Measurements from ENCODE around the gene FBXL20.
"Not testable (repeated sequence)": the region's sequence is repeated elsewhere in the genome, so short reads cannot be mapped to it uniquely, and the experiment has no call there.

Gene FBXL20

GRCh38 chr17:39376434-39376833, 25.0 kb downstream of the FBXL20 start:
- no peak for DNase-seq

DNA sequence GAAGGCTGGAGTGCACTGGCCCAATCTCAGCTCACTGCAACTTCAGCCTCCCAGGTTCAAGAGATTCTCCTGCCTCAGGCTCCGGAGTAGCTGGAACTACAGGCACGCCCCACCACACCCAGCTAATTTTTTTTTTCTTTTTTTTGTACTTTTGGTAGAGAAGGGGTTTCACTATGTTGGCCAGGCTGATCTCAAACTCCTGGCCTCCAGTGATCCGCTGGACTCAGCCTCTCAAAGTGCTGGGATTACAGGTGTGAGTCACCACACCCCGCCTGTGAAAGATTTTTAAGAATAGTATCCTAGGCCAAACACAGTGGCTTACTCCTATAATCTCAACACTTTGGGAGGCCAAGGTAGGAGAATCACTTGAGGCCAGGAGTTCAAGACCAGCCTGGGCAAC, 33.6 kb downstream of the FBXL20 start:
- DNase-seq, result not testable (repeated sequence)

- DNase-seq, result no peak
Observed at GRCh38 chr17:39365872-39366271, 35.6 kb downstream of the FBXL20 start.

DNA sequence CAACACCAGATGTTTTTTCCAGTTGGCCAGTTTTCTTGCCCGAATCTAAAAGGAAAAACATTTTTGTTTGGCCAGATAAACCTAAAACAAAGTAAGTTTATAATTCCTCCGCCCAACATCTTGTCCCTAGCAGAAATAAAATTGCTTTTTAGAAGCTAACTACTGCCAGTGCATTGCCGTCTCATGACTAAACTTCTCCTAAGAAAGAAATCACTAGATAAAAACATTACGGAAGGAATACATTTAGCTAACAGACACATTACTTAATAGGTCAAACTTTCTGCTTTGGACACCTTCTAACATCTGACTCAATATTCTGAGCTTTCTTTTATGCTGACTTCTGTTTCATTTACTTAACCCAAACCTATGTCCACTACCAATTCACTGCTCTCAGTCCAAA, 36.2 kb downstream of the FBXL20 start:
- DNase-seq, result no peak

- no peak for DNase-seq
Observed at GRCh38 chr17:39364236-39365025, 37.0 kb downstream of the FBXL20 start.

DNA sequence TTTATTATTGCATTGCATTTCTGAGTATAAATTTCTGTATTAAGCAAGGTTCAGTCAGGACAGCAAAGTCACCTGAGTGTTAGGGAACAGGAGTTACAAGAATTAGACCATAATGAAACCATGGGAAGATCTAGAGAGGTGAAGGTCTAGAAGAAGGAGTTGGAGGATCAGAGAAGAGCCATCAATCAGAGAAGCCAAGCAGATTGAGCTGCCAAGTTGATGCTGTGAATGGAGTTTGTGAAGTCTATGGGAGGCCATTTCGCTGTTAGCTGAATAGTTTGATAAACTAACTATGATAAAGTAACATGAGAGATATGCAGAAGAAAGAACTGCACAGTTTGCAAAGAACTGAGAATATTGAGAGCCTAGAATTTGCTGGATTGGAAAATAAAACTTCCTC, 40.4 kb downstream of the FBXL20 start:
- DNase-seq, result no peak

DNA sequence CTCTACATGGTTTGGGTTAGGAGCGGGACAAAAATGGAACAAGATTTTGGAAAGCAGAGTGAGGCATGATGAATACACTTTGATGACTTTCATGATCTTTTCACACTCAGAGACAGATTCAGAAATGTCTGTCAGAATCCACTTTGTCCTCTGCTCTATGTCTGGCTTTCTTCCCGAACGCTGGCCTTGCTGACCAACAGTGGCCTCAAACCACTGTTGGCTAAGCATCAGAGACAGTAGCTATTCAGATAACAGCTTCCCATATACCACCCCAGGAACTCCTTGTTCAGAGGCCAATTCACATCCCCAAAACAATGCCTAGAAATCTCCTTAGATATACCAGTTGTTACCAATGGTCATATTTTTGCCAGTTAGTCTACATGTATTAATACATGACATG, 40.9 kb downstream of the FBXL20 start:
- DNase-seq, result no peak

DNA sequence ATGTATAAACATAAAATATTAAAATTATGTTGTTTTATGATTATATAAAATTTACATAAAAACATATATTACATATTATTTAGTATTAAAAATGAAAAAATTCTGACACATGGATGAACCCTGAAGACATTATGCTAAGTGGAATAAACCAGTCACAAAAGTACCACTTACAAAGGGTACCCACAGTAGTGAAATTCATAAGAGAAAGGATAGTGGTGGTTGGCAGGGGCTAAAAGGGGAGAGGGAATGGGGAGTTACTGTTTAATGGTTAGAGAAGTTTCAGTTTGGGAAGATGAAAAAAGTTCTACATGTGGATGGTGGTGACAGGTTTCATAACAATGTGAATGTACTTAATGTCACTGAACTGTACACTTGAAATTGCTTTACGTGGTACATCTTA, 41.4 kb downstream of the FBXL20 start:
- DNase-seq, result no peak

- no peak for DNase-seq
Observed at GRCh38 chr17:39357986-39358385, 43.4 kb downstream of the FBXL20 start.

DNA sequence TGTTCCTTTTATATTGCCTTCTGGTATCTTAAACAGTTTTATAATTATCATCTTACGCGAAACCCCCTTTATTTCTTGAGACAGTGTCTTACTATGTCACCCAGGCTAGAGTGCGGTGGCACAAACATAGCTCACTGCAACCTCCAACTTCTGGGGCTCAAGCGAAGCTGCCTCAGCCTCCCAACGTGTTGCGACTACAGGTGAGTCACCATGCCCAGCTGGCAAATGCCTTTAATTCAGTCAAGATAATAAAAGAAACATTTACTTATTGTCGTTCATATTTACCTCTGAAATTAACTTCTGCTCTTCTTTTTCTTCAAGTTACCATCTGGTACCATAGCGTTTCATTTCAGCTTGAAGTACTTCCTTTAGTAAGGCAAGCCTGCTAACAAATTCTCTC, 43.9 kb downstream of the FBXL20 start:
- no peak for DNase-seq

DNA sequence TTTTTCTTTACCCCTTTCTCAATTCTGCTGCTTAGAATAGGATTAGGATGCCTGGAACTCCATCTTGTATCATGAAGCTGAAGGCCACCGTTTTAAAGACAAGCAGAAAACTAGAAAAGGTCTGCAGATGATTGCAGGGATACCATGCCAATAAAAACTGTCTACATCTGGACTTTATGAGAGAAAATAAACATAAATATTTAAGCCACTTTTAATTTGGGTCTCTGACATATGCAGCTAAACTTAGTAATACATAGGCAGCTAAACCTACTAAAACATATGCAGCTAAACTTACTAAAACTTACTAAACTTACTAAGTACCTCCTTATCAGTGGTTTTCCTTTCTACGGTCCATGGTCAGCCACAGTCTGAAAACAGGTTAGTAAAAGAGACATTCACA, 48.4 kb downstream of the FBXL20 start:
- no peak for DNase-seq

- DNase-seq, result no peak
Observed at GRCh38 chr17:39352511-39352910, 48.9 kb downstream of the FBXL20 start.

GRCh38 chr17:39351508-39351907, 49.9 kb downstream of the FBXL20 start:
- no peak for DNase-seq

DNA sequence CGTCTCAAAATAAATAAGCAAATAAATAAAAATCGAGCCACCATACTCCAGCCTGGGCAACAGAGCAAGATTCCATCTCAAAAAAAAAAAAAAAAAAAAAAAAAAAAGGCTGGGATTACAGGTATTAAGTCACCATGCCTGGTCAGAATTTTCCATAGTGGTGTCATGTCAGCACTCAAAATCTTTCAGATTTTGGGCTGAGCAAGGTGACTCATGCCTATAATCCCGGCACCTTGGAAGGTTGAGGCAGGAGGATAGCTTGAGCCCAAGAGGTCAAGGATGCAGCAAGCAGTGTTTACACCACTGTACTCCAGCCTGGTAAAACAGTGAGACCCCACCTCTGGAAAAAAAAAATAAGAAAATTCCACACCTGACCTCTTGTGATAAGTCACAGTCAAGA, 52.2 kb downstream of the FBXL20 start:
- no peak for DNase-seq

GRCh38 chr17:39346863-39347262, 54.6 kb downstream of the FBXL20 start:
- not testable (repeated sequence) for DNase-seq

DNA sequence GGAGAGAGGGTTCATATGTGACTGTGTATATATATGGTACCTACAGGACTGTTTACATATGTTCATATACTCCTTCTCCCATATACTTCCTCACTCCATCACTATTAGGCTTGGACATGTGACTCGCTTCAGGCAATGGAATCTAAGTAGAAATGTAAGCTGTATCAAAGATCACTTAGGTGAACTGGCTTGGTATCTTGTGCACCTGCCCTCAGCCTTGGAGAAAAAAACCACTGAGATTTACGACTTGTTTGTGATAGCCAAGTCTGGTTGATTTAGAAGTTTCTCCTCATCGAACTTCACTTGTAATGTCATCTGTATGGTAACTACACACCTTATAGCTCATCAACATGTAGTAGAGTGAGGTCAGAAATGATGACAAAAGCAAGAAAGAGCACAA, 59.9 kb downstream of the FBXL20 start:
- DNase-seq, result no peak

- no peak for DNase-seq
Observed at GRCh38 chr17:39340731-39341130, 60.7 kb downstream of the FBXL20 start.

DNA sequence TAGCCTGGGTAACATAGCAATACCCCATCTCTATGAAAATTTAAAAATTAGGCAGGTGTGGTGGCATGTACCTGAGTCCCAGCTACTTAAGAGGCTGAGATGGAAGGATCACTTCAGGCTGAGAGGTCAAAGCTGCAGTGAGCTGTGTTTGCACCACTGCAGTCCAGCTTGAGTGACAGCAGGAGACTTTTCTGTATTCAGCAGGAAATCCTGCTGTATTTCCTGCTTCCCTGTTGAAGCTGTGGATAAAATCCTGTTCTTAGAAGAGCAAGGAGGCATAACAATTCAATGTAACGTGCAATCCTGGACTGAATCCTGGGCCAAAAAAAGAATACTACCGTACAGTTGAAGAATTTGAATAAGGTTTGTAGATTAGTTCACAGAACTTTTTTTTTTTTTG, 62.2 kb downstream of the FBXL20 start:
- DNase-seq, result no peak

GRCh38 chr17:39337649-39338048, 63.8 kb downstream of the FBXL20 start:
- not testable (repeated sequence) for DNase-seq

- DNase-seq, result no peak
Observed at GRCh38 chr17:39335704-39336223, 65.7 kb downstream of the FBXL20 start.

GRCh38 chr17:39334008-39334744, 67.2 kb downstream of the FBXL20 start:
- DNase-seq, result not testable (repeated sequence)

DNA sequence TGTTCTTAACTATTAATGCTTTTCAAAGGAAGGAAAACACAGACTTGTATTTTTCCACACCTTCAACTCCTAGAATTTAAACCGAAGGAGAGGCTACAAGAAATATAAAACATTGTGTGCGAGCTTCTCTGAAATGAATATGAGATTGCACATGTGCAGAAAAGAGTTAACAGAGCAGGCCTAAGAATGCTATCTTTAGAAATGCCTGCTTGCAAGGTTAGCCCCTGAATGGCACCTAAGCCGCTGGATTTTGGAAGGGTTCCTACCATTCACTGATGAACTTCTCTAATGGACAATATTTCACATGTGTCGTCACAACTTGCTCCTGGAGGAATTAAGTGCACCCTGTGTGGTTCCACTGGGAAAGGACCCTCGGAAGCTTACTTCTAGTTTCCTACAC, 69.3 kb downstream of the FBXL20 start:
- no peak for DNase-seq

GRCh38 chr17:39328815-39329214, 72.6 kb downstream of the FBXL20 start:
- no peak for DNase-seq

- DNase-seq, result no peak
Observed at GRCh38 chr17:39327109-39327508, 74.3 kb downstream of the FBXL20 start.

All from CD4-positive, alpha-beta T cell treated with Interleukin-6 for 4 hours (primary cell).